Ascending aorta (tissue), 2 donors: ENCODE results near the gene NACA. TPM values are rescaled to one million over a fixed set of nuclear protein-coding genes. Genes with fewer than 3 reads are reported as not detected.
"Not testable (repeated sequence)": the region's sequence is repeated elsewhere in the genome, so short reads cannot be mapped to it uniquely, and the experiment has no call there.

Experiments
- DNase-seq, 2 donors: peaks; one replicate each; pipeline ENCODE4 v3.0.0-alpha.2; 2019; ENCODE audit warnings: low spot score in 2 of 2
- H3K27ac ChIP-seq, 2 donors: fragments of 200-600 bp; sonication (generic); one replicate each; pipeline ENCODE4 v1.5.1; 2016 to 2017; ENCODE audit warnings: mild to moderate bottlenecking in 1 of 2
- H3K27me3 ChIP-seq: fragments of 200-600 bp; sonication (generic); one replicate; pipeline ENCODE4 v1.5.1; 2017
- H3K36me3 ChIP-seq, 2 donors: fragments of 200-600 bp; sonication (generic); one replicate each; pipeline ENCODE4 v1.5.1; 2016
- H3K4me1 ChIP-seq, 2 donors: fragments of 200-600 bp; sonication (generic); one replicate each; pipeline ENCODE4 v1.5.1; 2016 to 2017; ENCODE audit warnings: mild to moderate bottlenecking in 1 of 2
- H3K4me3 ChIP-seq, 2 donors: fragments of 200-600 bp; sonication (generic); one replicate each; pipeline ENCODE4 v1.5.1; 2016 to 2017; ENCODE audit warnings: mild to moderate bottlenecking in 1 of 2
- H3K9me3 ChIP-seq, 2 donors: fragments of 200-600 bp; sonication (generic); one replicate each; pipeline ENCODE4 v1.5.1; 2016
- intact Hi-C: fragments of 100-400 bp; cut with DNase I; formaldehyde crosslinking; loops from one replicate; pipeline ENCODE4 v1.15.1; 2023
- total RNA-seq: library from RNA; depleted of rRNA; stranded (reverse); fragments of >200 nt; gene quantifications from one replicate; pipeline ENCODE4 v1.1.0, GENCODE V29; 2016
- TF ChIP-seq, protein P1 (sequence below), 3 experiments: fragments of 200-600 bp in 2 of 3; fragments of 450-650 bp in 1 of 3; sonication (generic) in 2 of 3; IDR thresholded peaks; one replicate each; pipeline ENCODE4 v1.5.1; 2016 to 2019; ENCODE audit warnings: antibody characterized with exemption in 3 of 3, mild to moderate bottlenecking in 1 of 3, moderate library complexity in 1 of 3

Gene NACA
- total RNA-seq, 1 donor from 2014 or later, result 490 TPM

DNA sequence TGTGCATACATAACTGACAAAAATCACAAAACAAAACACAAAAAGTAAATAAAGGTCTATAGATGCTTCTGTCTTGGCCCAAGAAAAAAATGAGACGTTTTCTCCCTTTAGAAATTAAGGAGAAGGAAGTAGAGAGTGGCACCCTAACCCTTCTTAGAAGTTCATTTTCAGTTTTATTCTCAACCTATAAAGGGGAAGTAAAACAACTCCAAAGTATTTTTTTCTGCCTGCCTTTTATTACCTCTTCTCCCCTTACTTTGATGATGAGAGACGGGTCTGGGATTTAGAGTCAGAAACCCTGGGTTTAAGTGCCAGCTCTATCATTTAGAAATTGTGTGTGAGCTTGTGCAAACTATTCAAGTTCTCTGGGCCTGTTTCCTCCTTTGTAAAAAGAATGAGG is 24.3 kb upstream of the NACA start:
- DNase-seq, result no peak
- TF ChIP-seq, protein P1, sequence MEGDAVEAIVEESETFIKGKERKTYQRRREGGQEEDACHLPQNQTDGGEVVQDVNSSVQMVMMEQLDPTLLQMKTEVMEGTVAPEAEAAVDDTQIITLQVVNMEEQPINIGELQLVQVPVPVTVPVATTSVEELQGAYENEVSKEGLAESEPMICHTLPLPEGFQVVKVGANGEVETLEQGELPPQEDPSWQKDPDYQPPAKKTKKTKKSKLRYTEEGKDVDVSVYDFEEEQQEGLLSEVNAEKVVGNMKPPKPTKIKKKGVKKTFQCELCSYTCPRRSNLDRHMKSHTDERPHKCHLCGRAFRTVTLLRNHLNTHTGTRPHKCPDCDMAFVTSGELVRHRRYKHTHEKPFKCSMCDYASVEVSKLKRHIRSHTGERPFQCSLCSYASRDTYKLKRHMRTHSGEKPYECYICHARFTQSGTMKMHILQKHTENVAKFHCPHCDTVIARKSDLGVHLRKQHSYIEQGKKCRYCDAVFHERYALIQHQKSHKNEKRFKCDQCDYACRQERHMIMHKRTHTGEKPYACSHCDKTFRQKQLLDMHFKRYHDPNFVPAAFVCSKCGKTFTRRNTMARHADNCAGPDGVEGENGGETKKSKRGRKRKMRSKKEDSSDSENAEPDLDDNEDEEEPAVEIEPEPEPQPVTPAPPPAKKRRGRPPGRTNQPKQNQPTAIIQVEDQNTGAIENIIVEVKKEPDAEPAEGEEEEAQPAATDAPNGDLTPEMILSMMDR (IDR thresholded peaks at IDR 0.05), result no peak
- H3K4me1 ChIP-seq, result no peaks in the 10 kb centered on the region
- H3K27me3 ChIP-seq, result no peaks in the 10 kb centered on the region
- no peak overlapping the region for H3K27ac ChIP-seq
- H3K36me3 ChIP-seq, result peaks cover 6 to 12% of the 10 kb centered on the region in 2 donors
- intact Hi-C loops, result no loop called here
- H3K9me3 ChIP-seq, result no peaks in the 10 kb centered on the region
- no peak overlapping the region for H3K4me3 ChIP-seq

DNA sequence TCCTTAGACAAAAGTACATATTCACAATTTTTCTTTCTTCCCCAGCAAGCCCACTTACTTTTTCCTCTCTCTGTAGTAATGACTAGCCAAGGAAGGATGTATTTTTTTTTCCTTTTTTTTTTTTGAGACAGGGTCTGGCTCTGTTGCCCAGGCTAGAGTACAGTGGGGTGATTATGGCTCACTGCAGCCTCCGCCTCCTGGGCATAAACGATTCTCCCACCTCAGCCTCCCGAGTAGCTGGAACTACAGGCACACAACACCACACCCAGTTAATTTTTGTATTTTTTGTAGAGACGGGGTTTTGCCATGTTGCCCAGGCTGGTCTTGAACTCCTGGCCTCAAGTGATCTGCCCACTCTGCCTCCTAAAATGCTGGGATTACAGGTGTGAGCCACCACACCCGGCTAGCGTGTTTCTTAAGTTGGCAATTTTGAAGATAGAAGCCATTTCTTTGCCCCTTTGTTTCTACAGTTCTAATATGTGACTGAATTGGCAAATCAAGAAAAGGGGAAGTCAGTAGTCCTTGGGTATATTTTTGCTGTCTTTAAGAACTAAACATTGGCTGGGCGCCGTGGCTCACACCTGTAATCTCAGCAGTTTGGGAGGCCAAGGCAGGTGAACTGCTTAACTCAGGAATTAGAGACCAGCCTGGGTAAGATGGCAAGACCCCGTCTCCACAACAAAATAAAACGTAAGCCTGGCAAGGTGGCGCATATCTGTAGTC is 3.2 kb upstream of the NACA start:
- Histone ChIP-seq H3K27me3 (no peaks in the 10 kb centered on the region), H3K4me1 (peaks cover 0 to under 1% of the 10 kb centered on the region in 2 donors), H3K36me3 (peaks cover 0 to 8% of the 10 kb centered on the region in 2 donors), H3K9me3 (no peaks in the 10 kb centered on the region), H3K27ac (no peak overlapping the region), H3K4me3 (no peak overlapping the region)
- TF ChIP-seq, protein P1 (IDR thresholded peaks at IDR 0.05), result no peak
- DNase-seq, result no peak
- intact Hi-C loops, result no loop called here

DNA sequence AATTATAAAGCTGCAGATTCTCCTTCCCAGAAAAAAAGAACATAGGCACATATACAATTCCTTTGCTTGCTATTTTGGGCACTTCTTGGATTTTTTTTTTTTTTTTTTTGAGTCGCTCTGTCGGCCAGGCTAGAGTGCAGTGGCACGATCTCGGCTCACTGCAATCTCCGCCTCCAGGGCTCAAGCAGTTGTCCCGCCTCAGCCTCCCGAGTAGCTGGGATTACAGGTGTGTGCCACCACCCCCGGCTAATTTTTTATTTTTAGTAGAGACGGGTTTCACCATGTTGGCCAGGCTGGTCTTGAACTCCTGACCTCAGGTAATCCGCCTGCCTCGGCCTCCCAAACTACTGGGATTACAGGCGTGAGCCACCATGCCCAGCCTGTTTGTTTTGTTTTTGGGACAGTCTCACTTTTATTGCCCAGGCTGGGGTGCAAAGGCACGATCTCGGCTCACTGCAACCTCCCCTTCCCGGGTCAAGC is 1.1 kb upstream of the NACA start:
- peak overlapping the region; percentile 89 to 90 for H3K27ac ChIP-seq
- H3K27me3 ChIP-seq, H3K36me3 ChIP-seq, intact Hi-C loops, H3K9me3 ChIP-seq, DNase-seq: not testable (repeated sequence)
- H3K4me1 ChIP-seq, result peaks cover 0 to 20% of the 10 kb centered on the region in 2 donors
- H3K4me3 ChIP-seq, result peak overlapping the region in 1 of 2 donors; percentile 72

DNA sequence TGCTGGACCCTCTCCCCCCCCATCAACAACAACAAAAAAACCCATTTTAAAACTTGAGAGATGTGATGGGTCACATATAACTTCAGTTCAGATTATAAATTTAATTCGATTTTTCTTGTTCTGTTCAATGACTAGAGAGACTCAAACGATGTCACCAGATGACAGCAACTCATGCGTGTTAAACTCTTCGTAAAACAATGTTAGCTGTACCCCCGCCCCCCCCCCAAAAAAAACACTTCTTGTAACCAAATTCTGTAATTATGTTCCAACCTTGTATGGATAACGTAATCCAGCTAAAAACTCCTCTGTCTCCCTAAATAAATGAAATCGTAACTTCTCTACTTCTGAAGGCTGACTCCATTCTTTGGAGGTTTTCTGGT is 614 bp upstream of the NACA start:
- Histone ChIP-seq H3K27ac (peak overlapping the region; percentile 89 to 90), H3K36me3 (peaks cover 1 to 2% of the 10 kb centered on the region in 2 donors), H3K9me3 (no peaks in the 10 kb centered on the region), H3K4me3 (peak overlapping the region; percentile 72 to 84), H3K4me1 (peaks cover 0 to 25% of the 10 kb centered on the region in 2 donors), H3K27me3 (no peaks in the 10 kb centered on the region)
- no peak for DNase-seq
- intact Hi-C loops, result loop anchor here (1.0 to 2.0 kb wide), 4 partner anchors 27 to 89 kb away; partner anchors contain the start of genes PRIM1 and PTGES3
- TF ChIP-seq, protein P1 (IDR thresholded peaks at IDR 0.05), result no peak

DNA sequence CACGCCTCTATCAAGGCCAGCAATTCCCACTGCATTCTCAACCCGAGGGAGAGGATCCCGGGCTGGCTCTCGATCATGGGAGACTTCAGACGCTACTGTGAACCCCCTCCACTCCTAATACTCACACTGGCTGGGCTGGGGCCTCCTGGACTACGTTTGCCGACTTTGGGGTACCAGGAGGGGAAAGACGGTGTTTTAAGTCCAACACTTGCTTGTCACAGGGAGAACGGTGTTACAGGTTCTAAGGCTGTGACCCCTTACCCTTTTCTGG is 463 bp downstream of the NACA start:
- H3K4me1 ChIP-seq, result peaks cover 0 to 26% of the 10 kb centered on the region in 2 donors
- no peak for DNase-seq
- intact Hi-C loops, result loop anchor here (2.0 kb wide), 2 partner anchors 28 to 88 kb away; partner anchors contain the start of gene PRIM1

More for the DNA sequence above, 463 bp downstream of the NACA start:
- H3K27me3 ChIP-seq, result no peaks in the 10 kb centered on the region
- peak overlapping the region; percentile 72 to 84 for H3K4me3 ChIP-seq
- TF ChIP-seq, protein P1 (IDR thresholded peaks at IDR 0.05), result no peak
- peaks cover 5 to 7% of the 10 kb centered on the region in 2 donors for H3K36me3 ChIP-seq
- H3K27ac ChIP-seq, result peak overlapping the region; percentile 89 to 90
- no peaks in the 10 kb centered on the region for H3K9me3 ChIP-seq
